ENCODE measurements around the gene STAG3.
"Not testable (repeated sequence)": the region's sequence is repeated elsewhere in the genome, so short reads cannot be mapped to it uniquely, and the experiment has no call there.

STAG3 gene

GRCh38 chr7:100132697-100133151 lies 45.0 kb upstream of the STAG3 start:
- TF ChIP-seq MAX (IDR thresholded peaks at IDR 0.05; ENCODE audit: low read depth, low read length), result peak; percentile 27; the same call in 1 of the 2 replicates
- peak; percentile 99 for TF ChIP-seq CTCF (IDR thresholded peaks at IDR 0.05; ENCODE audit: low read depth, low read length)
- TF ChIP-seq POLR2A (IDR thresholded peaks at IDR 0.05; ENCODE audit: extremely low read depth, insufficient read length), result no peak
- no peak overlapping the region for H3K4me3 ChIP-seq (ENCODE audit: low read depth, low read length)
- DNase-seq (ENCODE audit: low read depth), result peak; percentile 83

GRCh38 chr7:100137851-100138760 lies 39.6 kb upstream of the STAG3 start:
- no peak for DNase-seq (ENCODE audit: low read depth)
- H3K4me3 ChIP-seq (ENCODE audit: low read depth, low read length), result no peak overlapping the region
- no peak for TF ChIP-seq MYC (IDR thresholded peaks at IDR 0.05; ENCODE audit: low read depth, low read length)
- no peak for TF ChIP-seq MAX (IDR thresholded peaks at IDR 0.05; ENCODE audit: low read depth, low read length)
- TF ChIP-seq POLR2A (IDR thresholded peaks at IDR 0.05; ENCODE audit: extremely low read depth, insufficient read length), result no peak
- TF ChIP-seq CTCF (IDR thresholded peaks at IDR 0.05; ENCODE audit: low read depth, low read length), result no peak

- no peak overlapping the region for H3K4me3 ChIP-seq (ENCODE audit: low read depth, low read length)
- no peak for TF ChIP-seq CTCF (IDR thresholded peaks at IDR 0.05; ENCODE audit: low read depth, low read length)
- peak; percentile 84; the same call in 1 of the 2 replicates for TF ChIP-seq MAX (IDR thresholded peaks at IDR 0.05; ENCODE audit: low read depth, low read length)
- TF ChIP-seq MYC (IDR thresholded peaks at IDR 0.05; ENCODE audit: low read depth, low read length), result peak; percentile 90
- peak; percentile 65 for DNase-seq (ENCODE audit: low read depth)
Observed at GRCh38 chr7:100141555-100141949, 36.2 kb upstream of the STAG3 start.

GRCh38 chr7:100142461-100142860 lies 35.3 kb upstream of the STAG3 start:
- no peak for DNase-seq (ENCODE audit: low read depth)
- no peak overlapping the region for H3K4me3 ChIP-seq (ENCODE audit: low read depth, low read length)
- TF ChIP-seq POLR2A (IDR thresholded peaks at IDR 0.05; ENCODE audit: extremely low read depth, insufficient read length) (no peak), CTCF (IDR thresholded peaks at IDR 0.05; ENCODE audit: low read depth, low read length) (no peak), MYC (IDR thresholded peaks at IDR 0.05; ENCODE audit: low read depth, low read length) (no peak), MAX (IDR thresholded peaks at IDR 0.05; ENCODE audit: low read depth, low read length) (no peak)

GRCh38 chr7:100146350-100146749 lies 31.4 kb upstream of the STAG3 start:
- not testable (repeated sequence) for H3K4me3 ChIP-seq (ENCODE audit: low read depth, low read length); DNase-seq (ENCODE audit: low read depth)
- peak; percentile 61; the same call in 1 of the 2 replicates for TF ChIP-seq MAX (IDR thresholded peaks at IDR 0.05; ENCODE audit: low read depth, low read length)

GRCh38 chr7:100147278-100147677 lies 30.4 kb upstream of the STAG3 start:
- TF ChIP-seq MYC (IDR thresholded peaks at IDR 0.05; ENCODE audit: low read depth, low read length) (no peak), CTCF (IDR thresholded peaks at IDR 0.05; ENCODE audit: low read depth, low read length) (no peak), MAX (IDR thresholded peaks at IDR 0.05; ENCODE audit: low read depth, low read length) (no peak), POLR2A (IDR thresholded peaks at IDR 0.05; ENCODE audit: extremely low read depth, insufficient read length) (no peak)
- no peak overlapping the region for H3K4me3 ChIP-seq (ENCODE audit: low read depth, low read length)
- no peak for DNase-seq (ENCODE audit: low read depth)
